ENCODE results near the gene CSPG5. TPM values are rescaled to one million over a fixed set of nuclear protein-coding genes. Genes with fewer than 3 reads are reported as not detected.

The CSPG5 gene
- total and polyA plus RNA-seq, 4 donors: 7.7 to 24.9 (median 10.8) TPM

DNA sequence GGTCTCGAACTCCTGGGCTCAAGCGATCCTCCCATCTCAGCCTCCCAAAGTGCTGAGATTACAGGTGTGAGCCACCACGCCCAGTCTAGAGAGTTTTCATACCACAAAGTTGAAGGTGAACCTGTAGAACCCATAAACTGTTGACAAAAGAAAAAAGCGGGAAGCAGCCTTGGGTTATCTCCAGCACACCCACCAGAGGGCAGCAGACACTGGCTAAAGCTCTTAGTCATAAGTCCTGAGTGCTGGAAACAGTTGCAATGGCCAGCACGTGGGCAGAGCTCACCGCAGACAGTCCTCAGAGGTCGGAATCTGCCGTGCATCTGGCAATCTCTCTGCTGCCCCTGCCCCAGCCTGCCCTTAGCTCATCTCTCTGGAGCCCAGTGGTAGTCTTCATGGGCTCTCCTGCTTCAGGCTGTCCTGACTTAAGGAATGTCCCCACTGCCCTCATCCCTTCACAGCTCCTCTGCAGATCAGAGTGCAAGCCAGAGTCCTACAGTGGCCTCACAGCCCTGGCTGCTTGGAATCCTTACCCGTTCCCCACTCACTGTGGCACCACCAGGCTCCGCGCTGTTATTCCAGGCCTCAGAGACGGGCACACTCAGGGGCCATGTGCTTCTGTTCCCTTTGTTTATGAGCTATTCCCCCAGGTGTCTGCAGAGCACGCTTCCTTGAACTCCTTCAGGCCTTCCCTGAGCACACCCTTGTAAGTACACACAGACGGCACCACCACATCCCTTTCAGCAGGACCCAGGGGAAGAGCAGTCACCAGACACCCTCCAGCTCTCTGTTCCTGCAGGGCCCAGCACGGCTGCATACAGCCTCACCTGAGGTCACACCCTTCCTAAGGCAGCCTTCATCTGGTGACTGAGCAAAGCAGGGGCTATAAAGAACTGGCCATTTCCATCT lies 56.3 kb downstream of the CSPG5 start:
- 37 to 42% methylated on average over 15 of the region's 15 CpGs for WGBS, 2 donors
- no peaks in the 10 kb centered on the region for H3K4me1 ChIP-seq (ENCODE audit: control insufficient read depth in 5 of 5, insufficient read depth in 5 of 5, low read length in 5 of 5)
- no peaks in the 10 kb centered on the region for H3K9me3 ChIP-seq (ENCODE audit: control insufficient read depth in 4 of 4, insufficient read depth in 3 of 4, low read length in 3 of 4)
- TF ChIP-seq CTCF (IDR thresholded peaks at IDR 0.05; ENCODE audit: control extremely low read depth, extremely low read depth): peak; percentile 89
- ATAC-seq (ENCODE audit: insufficient read depth, low FRiP score) (peak; percentile 96), DNase-seq (peak; percentile 87 to 93 (median 89))
- H3K36me3 ChIP-seq (ENCODE audit: control insufficient read depth in 4 of 4, insufficient read depth in 4 of 4, low read length in 4 of 4): no peaks in the 10 kb centered on the region
- no peaks in the 10 kb centered on the region for H3K27me3 ChIP-seq (ENCODE audit: control insufficient read depth in 3 of 3, insufficient read depth in 3 of 3, low read length in 2 of 3)
- no peak overlapping the region for H3K27ac ChIP-seq (ENCODE audit: low read depth in 1 of 2, low read length in 1 of 2)
- H3K9ac ChIP-seq (ENCODE audit: insufficient read depth in 1 of 2, low read length in 2 of 2): no peak overlapping the region
- no peak overlapping the region for H3K4me3 ChIP-seq

DNA sequence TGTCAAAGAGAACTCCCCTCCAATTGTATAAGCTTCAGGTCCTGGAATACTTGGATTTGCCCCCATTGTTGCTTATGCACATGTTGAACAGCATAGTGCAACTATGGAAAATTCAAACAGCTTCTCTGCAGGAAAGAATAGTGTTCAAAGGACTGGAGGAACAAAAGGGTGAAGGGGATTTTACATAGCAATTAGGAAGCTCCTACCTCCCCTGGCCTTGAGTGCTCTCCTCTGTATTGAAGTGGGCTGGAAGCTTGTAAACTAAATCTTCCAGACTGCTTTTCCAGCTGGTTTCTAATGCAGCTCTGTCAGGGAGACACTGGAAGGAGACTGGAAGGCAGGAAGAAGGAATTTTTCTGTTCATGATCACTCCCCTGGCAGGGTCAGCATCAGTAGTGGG lies 57.9 kb downstream of the CSPG5 start:
- no peak for TF ChIP-seq CTCF (IDR thresholded peaks at IDR 0.05; ENCODE audit: control extremely low read depth, extremely low read depth)
- no peaks in the 10 kb centered on the region for H3K36me3 ChIP-seq (ENCODE audit: control insufficient read depth in 4 of 4, insufficient read depth in 4 of 4, low read length in 4 of 4)
- H3K4me1 ChIP-seq (ENCODE audit: control insufficient read depth in 5 of 5, insufficient read depth in 5 of 5, low read length in 5 of 5): no peaks in the 10 kb centered on the region
- no peak overlapping the region for H3K27ac ChIP-seq (ENCODE audit: low read depth in 1 of 2, low read length in 1 of 2)
- H3K9ac ChIP-seq (ENCODE audit: insufficient read depth in 1 of 2, low read length in 2 of 2): no peak overlapping the region
- no peak overlapping the region for H3K4me3 ChIP-seq
- ATAC-seq (ENCODE audit: insufficient read depth, low FRiP score): no peak
- no peak for DNase-seq
- H3K27me3 ChIP-seq (ENCODE audit: control insufficient read depth in 3 of 3, insufficient read depth in 3 of 3, low read length in 2 of 3): no peaks in the 10 kb centered on the region
- no peaks in the 10 kb centered on the region for H3K9me3 ChIP-seq (ENCODE audit: control insufficient read depth in 4 of 4, insufficient read depth in 3 of 4, low read length in 3 of 4)

- Histone ChIP-seq H3K36me3 (ENCODE audit: control insufficient read depth in 4 of 4, insufficient read depth in 4 of 4, low read length in 4 of 4) (no peaks in the 10 kb centered on the region), H3K9me3 (ENCODE audit: control insufficient read depth in 4 of 4, insufficient read depth in 3 of 4, low read length in 3 of 4) (no peaks in the 10 kb centered on the region), H3K27me3 (ENCODE audit: control insufficient read depth in 3 of 3, insufficient read depth in 3 of 3, low read length in 2 of 3) (no peaks in the 10 kb centered on the region), H3K4me1 (ENCODE audit: control insufficient read depth in 5 of 5, insufficient read depth in 5 of 5, low read length in 5 of 5) (no peaks in the 10 kb centered on the region), H3K27ac (ENCODE audit: low read depth in 1 of 2, low read length in 1 of 2) (no peak overlapping the region), H3K9ac (ENCODE audit: insufficient read depth in 1 of 2, low read length in 2 of 2) (no peak overlapping the region), H3K4me3 (no peak overlapping the region)
- no peak for ATAC-seq (ENCODE audit: insufficient read depth, low FRiP score)
- no peak for TF ChIP-seq CTCF (IDR thresholded peaks at IDR 0.05; ENCODE audit: control extremely low read depth, extremely low read depth)
- no peak for DNase-seq
- WGBS, 2 donors: 93 to 97% methylated on average over 2 of the region's 2 CpGs
These were observed 60.7 kb downstream of the CSPG5 start for GRCh38 chr3:47517937-47518336.
